Measurements from ENCODE around the gene RB1.

DNA sequence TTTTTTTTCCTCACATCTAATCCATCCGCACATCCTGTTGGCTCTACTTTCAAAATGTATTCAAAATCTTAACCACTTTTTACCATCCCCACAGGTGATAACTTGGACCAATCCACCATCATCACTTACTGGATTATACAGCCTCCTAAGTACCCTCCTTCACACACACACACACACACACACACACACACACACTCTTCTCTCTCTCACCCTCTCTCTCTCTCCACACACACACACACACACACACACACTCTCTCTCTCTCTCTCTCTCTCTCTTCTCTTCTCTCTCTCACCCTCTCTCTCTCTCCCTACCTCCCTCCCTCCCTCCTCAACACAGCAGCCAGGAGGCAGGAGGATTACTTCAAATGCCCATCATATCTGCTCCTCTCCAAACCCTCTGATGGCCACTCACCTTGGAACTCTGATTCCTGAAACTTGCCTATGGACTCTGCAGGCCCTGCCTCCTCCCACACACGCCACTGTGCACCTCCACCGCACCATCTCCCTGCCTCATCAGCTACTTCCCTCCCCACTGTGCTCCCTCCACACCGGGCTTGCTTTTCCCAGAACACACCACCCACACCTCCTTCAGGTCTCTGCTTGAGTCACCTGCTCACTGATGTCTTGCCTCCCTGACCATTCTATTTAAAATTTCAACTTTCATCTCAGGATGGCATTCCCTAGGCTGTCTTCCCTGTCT lies 189.7 kb downstream of the RB1 start:
- no peak for TF ChIP-seq CTCF (IDR thresholded peaks at IDR 0.05)
- no peak for TF ChIP-seq POLR2A (IDR thresholded peaks at IDR 0.05)

Measured in Peyer's patch (tissue), 4 donors.